ENCODE data around the gene NMNAT3.

DNA sequence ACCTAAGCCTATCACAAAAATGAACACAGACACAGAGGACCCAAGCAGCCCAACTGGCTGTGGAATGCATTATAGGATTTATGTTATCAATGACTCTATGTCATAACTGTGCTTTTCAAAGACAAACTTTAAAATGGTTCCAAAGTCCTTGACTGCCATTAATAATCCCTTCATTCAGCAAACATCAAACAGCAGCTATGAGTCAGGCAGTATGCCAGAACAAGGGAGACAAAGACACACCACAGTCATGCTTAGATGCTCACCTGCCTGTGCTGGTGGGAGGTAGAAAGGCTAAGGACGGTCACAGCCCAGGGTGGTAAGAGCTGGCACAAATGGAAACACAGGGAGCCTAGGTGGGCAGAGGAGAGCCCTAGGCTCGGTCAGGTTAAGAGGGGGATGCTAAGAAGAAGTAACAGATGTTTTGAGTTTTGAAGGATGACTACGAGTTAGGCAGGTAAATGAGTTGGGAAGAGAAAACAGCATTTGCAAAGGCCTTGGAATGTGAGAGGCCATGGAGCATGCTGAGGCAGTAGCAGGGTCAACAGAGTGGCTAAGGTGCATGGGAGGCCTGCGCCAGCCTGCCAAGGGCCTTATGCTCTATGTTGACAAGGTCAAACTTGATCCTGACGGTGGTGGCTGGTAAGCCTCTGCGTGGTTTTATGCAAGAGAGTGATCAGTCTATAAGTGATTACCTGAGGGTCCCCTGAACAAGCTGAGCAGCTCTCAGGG lies 23.0 kb downstream of the NMNAT3 start:
- TF ChIP-seq, protein P1, sequence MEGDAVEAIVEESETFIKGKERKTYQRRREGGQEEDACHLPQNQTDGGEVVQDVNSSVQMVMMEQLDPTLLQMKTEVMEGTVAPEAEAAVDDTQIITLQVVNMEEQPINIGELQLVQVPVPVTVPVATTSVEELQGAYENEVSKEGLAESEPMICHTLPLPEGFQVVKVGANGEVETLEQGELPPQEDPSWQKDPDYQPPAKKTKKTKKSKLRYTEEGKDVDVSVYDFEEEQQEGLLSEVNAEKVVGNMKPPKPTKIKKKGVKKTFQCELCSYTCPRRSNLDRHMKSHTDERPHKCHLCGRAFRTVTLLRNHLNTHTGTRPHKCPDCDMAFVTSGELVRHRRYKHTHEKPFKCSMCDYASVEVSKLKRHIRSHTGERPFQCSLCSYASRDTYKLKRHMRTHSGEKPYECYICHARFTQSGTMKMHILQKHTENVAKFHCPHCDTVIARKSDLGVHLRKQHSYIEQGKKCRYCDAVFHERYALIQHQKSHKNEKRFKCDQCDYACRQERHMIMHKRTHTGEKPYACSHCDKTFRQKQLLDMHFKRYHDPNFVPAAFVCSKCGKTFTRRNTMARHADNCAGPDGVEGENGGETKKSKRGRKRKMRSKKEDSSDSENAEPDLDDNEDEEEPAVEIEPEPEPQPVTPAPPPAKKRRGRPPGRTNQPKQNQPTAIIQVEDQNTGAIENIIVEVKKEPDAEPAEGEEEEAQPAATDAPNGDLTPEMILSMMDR (IDR thresholded peaks at IDR 0.05), result no peak
- TF ChIP-seq POLR2AphosphoS5 (IDR thresholded peaks at IDR 0.05), result no peak
